Psoas muscle (tissue), 8 donors: ENCODE results near the gene HECW1. TPM values are rescaled to one million over a fixed set of nuclear protein-coding genes. Genes with fewer than 3 reads are reported as not detected.

Experiments used
- ATAC-seq, 4 donors: fragments of 200-7000 bp; cut with Tn5 transposase; one replicate each; pipeline ENCODE4 v1.9.1; 2020; ENCODE audit warnings: moderate library complexity in 3 of 4, mild to moderate bottlenecking in 2 of 4
- DNase-seq, 2 donors: peaks; one replicate each; pipeline ENCODE4 v3.0.0-alpha.2; 2020
- H3K27ac ChIP-seq: fragments of 200-600 bp; one replicate; pipeline ENCODE4 v1.8.0; 2022
- H3K27me3 ChIP-seq, 3 donors: fragments of 200-600 bp in 1 of 3; one replicate each; pipeline versions ENCODE4 v1.6.1 to v1.8.0; 2013 to 2022; ENCODE audit warnings: low read length in 2 of 3, mild to moderate bottlenecking in 2 of 3, moderate library complexity in 1 of 3; ENCODE audit not compliant: insufficient read depth in 3 of 3
- H3K36me3 ChIP-seq, 2 donors: fragments of 200-600 bp in 1 of 2; one replicate each; pipeline versions ENCODE4 v1.6.1 to v1.8.0; 2013 to 2022; ENCODE audit warnings: low read depth in 1 of 2, mild to moderate bottlenecking in 1 of 2, moderate library complexity in 1 of 2; ENCODE audit not compliant: insufficient read depth in 1 of 2
- H3K4me1 ChIP-seq: fragments of 200-600 bp; one replicate; pipeline ENCODE4 v1.8.0; 2022
- H3K4me3 ChIP-seq: fragments of 200-600 bp; one replicate; pipeline ENCODE4 v1.8.0; 2022; ENCODE audit warnings: mild to moderate bottlenecking
- H3K9me3 ChIP-seq: fragments of 200-600 bp; one replicate; pipeline ENCODE4 v1.8.0; 2022
- WGBS, 3 donors: extraction: QIAGEN DNeasy Blood & Tissue Kit; methylation state at CpG; one replicate each; pipeline versions ENCODE4 v1.1.6 to v1.1.7; 2013; 5-methylcytosine and 5-hydroxymethylcytosine counted together
- intact Hi-C, 2 donors: fragments of 100-400 bp; cut with DNase I; formaldehyde crosslinking; loops; one replicate each; pipeline versions ENCODE4 v1.11.0 to v1.14.2; 2022
- polyA plus RNA-seq, 3 donors: library from polyadenylated mRNA; stranded (reverse); fragments of 200-250 nt; gene quantifications; one replicate each; pipeline ENCODE4 v1.2.3, GENCODE V29; 2013
- total RNA-seq, 4 donors: library from RNA; stranded (reverse); fragmentation: NEBNext Ultra II Directional in 2 of 4; extraction: Animal tissue kit (Norgen Biotek cat#: 25700) in 2 of 4; gene quantifications; one replicate each; pipeline versions ENCODE4 v1.2.1 to v1.2.4, GENCODE V29; 2021 to 2023
- TF ChIP-seq, protein P1 (sequence below): fragments of 200-600 bp; IDR thresholded peaks from one replicate; pipeline ENCODE4 v1.8.0; 2022; ENCODE audit warnings: antibody characterized with exemption
- donor health status: healthy with polysubstance abuse.
- donor health status: DM: no; HTN: no; CAD: no; lungs with moderate emphysema.
- donor health status: Bipolar disorder and iron deficiency.
- donor health status: healthy.
- donor health status: DM: yes; HTN: yes; CAD: no.
- donor health status: DM: no; HTN: no; CAD: no.
- donor health status: DM: no; HTN: no; CAD: no.
- donor health status: DM: yes; HTN: yes; CAD: no.

Gene HECW1
- total and polyA plus RNA-seq, 7 donors = 0.07 to 2.8 (median 1.0) TPM

DNA sequence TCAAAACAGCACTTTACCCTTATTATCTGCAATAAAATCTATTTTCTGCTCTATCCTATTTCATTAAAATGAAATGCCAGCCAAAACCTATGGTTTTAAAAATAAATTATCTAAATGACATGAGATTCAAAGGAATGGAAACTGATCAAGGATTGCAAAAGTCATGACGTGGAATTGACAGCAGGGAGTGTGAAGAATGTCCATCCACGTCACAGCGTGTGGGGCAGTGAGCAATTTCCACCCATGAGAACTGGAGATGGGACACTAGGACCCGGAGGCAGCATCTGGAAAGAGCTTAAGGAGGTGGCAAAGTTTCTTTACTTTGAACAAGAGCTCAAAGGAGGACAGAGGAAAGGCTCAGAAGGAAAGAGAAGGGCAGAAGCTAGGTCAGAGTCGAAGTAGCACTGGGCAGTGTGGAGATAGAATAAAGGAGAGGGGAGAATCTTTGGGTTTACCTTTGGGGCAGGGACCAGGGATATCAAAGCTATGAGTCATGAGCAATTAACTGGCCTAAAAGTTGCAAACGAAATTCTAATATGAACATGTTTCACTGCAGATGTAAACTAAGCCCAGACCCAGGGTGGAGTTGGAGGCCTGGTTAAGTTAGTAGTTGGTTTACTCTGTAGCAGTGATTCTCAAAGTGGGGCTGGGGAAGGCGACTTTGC lies 445.5 kb downstream of the HECW1 start:
- H3K9me3 ChIP-seq = no peaks in the 10 kb centered on the region
- no peak for ATAC-seq
- no peak overlapping the region for H3K27ac ChIP-seq
- intact Hi-C loops = no loop called here
- H3K4me1 ChIP-seq = no peaks in the 10 kb centered on the region
- DNase-seq = no peak
- 77 to 85% (median 83%) methylated on average over 7 of the region's 7 CpGs for WGBS, 3 donors
- H3K27me3 ChIP-seq = peaks cover 0 to 9% (median 0%) of the 10 kb centered on the region in 3 donors
- H3K4me3 ChIP-seq = no peak overlapping the region
- TF ChIP-seq, protein P1, sequence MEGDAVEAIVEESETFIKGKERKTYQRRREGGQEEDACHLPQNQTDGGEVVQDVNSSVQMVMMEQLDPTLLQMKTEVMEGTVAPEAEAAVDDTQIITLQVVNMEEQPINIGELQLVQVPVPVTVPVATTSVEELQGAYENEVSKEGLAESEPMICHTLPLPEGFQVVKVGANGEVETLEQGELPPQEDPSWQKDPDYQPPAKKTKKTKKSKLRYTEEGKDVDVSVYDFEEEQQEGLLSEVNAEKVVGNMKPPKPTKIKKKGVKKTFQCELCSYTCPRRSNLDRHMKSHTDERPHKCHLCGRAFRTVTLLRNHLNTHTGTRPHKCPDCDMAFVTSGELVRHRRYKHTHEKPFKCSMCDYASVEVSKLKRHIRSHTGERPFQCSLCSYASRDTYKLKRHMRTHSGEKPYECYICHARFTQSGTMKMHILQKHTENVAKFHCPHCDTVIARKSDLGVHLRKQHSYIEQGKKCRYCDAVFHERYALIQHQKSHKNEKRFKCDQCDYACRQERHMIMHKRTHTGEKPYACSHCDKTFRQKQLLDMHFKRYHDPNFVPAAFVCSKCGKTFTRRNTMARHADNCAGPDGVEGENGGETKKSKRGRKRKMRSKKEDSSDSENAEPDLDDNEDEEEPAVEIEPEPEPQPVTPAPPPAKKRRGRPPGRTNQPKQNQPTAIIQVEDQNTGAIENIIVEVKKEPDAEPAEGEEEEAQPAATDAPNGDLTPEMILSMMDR = no peak
- H3K36me3 ChIP-seq = no peaks in the 10 kb centered on the region

DNA sequence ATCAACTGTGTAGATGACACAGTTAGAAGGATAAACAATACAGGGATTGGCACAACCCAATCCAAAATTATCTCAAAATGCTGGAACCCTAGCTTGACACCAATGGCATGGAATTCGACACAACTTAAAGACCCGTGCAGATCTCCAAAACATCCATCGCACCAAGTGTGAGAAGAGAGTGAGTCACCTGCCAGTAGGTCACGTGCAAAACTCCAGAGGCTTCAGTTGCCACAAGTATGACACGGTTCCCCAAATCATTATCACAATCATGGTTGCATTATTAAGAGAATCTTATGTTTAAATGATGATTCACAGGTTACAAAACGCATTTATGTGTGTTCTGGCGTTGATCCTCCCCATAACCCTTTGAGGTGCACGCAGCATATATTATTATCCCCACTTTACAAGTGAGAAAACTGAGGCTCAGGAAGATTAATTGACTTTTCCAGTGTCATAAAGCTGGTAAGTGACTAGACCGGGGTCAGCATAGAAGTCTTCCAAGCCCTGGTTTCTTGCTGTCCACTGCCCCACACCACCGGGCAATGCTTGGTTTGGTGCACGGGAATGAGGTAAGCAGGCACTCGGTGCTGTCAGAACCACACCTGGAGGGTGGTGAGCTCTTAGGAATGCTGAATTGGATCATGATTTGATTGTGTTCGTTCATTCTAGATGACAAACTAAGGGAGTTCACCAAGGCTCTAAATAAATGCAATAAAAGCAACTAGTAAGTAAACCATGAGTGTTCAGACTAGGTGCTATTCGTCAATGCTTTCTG lies 446.9 kb downstream of the HECW1 start:
- no peak overlapping the region for H3K4me3 ChIP-seq
- DNase-seq = no peak
- WGBS, 3 donors = 88 to 91% (median 91%) methylated on average over 14 of the region's 14 CpGs
- H3K9me3 ChIP-seq = no peaks in the 10 kb centered on the region
- TF ChIP-seq, protein P1 = no peak
- no peak for ATAC-seq
- no peak overlapping the region for H3K27ac ChIP-seq
- no peaks in the 10 kb centered on the region for H3K36me3 ChIP-seq
- intact Hi-C loops = no loop called here
- peaks cover 0 to 9% (median 0%) of the 10 kb centered on the region in 3 donors for H3K27me3 ChIP-seq
- H3K4me1 ChIP-seq = no peaks in the 10 kb centered on the region

DNA sequence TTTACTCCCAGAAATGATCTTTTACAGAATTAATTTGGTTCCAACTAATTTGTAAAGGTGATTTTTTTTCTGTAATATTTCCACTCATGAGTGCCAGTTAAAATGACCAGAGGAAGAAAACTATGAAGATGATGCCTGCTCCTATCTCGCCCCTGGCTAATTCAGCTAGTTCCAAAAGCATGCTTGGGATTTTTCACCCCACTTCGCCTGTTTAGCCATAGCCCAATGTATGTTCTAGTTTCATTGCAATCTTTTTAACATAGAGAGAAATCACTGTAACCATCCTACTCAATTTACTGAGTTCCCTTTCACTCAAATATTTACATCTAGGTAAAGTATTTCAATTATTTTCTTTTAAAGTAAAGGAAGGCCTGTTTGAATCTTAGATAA lies 447.5 kb downstream of the HECW1 start:
- Histone ChIP-seq H3K4me1 (no peaks in the 10 kb centered on the region), H3K27ac (no peak overlapping the region), H3K36me3 (no peaks in the 10 kb centered on the region), H3K4me3 (no peak overlapping the region), H3K27me3 (peaks cover 0 to 13% (median 0%) of the 10 kb centered on the region in 3 donors), H3K9me3 (no peaks in the 10 kb centered on the region)
- no peak for DNase-seq
- WGBS, 3 donors = 88 to 91% (median 89%) methylated on average over 2 of the region's 2 CpGs
- intact Hi-C loops = no loop called here
- TF ChIP-seq, protein P1 = no peak
- no peak for ATAC-seq

DNA sequence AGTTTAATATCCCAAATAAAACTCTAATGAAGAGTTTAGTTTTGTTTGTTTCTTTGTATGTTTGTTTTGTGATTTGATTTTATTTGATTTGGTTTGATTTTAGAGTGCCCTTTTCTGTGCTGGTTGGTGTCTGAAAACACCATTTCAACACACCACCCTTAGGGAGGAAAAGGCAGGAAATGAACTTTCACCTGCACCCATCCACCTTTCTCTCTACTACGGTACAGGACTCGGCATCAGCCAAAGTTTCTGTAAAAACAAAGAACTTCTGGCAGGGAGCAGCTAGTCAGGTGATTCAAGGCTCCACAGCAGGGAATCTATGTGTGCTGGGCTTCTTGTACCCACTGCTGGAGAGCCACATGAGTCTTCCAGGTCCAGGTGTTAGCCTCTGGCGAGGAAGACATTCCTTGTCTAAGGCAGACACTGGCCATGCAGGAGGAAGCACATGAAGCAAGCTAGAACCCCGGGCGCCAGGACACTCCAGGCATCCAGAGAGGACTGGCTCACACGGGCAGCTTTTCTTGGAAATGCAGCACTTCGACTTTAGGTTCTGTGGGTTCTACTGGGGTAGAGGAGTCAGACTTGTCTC lies 448.4 kb downstream of the HECW1 start:
- H3K27me3 ChIP-seq = peaks cover 0 to 13% (median 0%) of the 10 kb centered on the region in 3 donors
- TF ChIP-seq, protein P1 = no peak
- H3K4me3 ChIP-seq = no peak overlapping the region
- WGBS, 3 donors = 79 to 85% (median 82%) methylated on average over 7 of the region's 7 CpGs
- ATAC-seq (no peak), DNase-seq (no peak)
- intact Hi-C loops = no loop called here
- H3K27ac ChIP-seq = no peak overlapping the region
- no peaks in the 10 kb centered on the region for H3K4me1 ChIP-seq
- H3K9me3 ChIP-seq = no peaks in the 10 kb centered on the region
- H3K36me3 ChIP-seq = no peaks in the 10 kb centered on the region
